ENCODE data around the gene MYH6. TPM values are rescaled to one million over a fixed set of nuclear protein-coding genes. Genes with fewer than 3 reads are reported as not detected.
A peak's percentile ranks its signal among the peaks of the same experiment; 100 is the strongest.
"Not testable (repeated sequence)": the region's sequence is repeated elsewhere in the genome, so short reads cannot be mapped to it uniquely, and the experiment has no call there.

The MYH6 gene
- total RNA-seq (2021; ENCODE audit: unreplicated experiment) (not detected), Bru-seq, nascent RNA (not detected), BruChase-seq, experiment 1, labeled RNA remaining after a 2-hour chase (not detected), BruChase-seq, experiment 2, labeled RNA remaining after a 6-hour chase (not detected)
- not detected for polyA plus RNA-seq (2012; ENCODE audit: insufficient read length)
- long read RNA-seq = 0 reads

- ChIA-PET POLR2A (no interaction called here), CTCF (no interaction called here)
- ATAC-seq (no peak), DNase-seq (ENCODE audit: low read depth, low spot score) (no peak)
- H3K36me3 ChIP-seq (ENCODE audit: control insufficient read depth, insufficient read depth, low read length) = no peaks in the 10 kb centered on the region
- H3K27ac ChIP-seq (ENCODE audit: low read length) = no peak within 1 kb of the TSS
- H3K4me3 ChIP-seq (ENCODE audit: low read depth in 2 of 2, low read length in 2 of 2) = no peak within 1 kb of the TSS
- H3K27me3 ChIP-seq (ENCODE audit: control insufficient read depth, insufficient read depth, low read length) = no peaks in the 10 kb centered on the region; the same call in 1 of the 2 replicates
- intact Hi-C loops (cut with micrococcal nuclease; ENCODE audit: unreplicated experiment) = no loop called here
- in situ Hi-C loops (cut with HindIII; ENCODE audit: low pct_unique_long_range_greater_than_20kb, low sequenced_read_pairs) = no loop called here
- TF ChIP-seq SIN3A (IDR thresholded peaks at IDR 0.05; ENCODE audit: borderline replicate concordance, insufficient read depth, low read depth, low read length) (no peak), POLR2AphosphoS5 (IDR thresholded peaks at IDR 0.05; ENCODE audit: low read depth, low read length) (no peak), REST (IDR thresholded peaks at IDR 0.05; ENCODE audit: insufficient read depth in 1 of 2, low read depth in 2 of 2, low read length in 1 of 2) (no peak), CTCF (IDR thresholded peaks at IDR 0.05) (no peak), TCF7L2 (IDR thresholded peaks at IDR 0.05; ENCODE audit: low read depth, low read length) (no peak)
- no peaks in the 10 kb centered on the region for H3K9me3 ChIP-seq (ENCODE audit: control insufficient read depth, insufficient read depth, low read depth, low read length)
- no peaks in the 10 kb centered on the region for H3K4me1 ChIP-seq (ENCODE audit: control insufficient read depth, insufficient read depth, low read length)
- no TSS peak for BruUV-seq (replicated peaks)
Observed at GRCh38 chr14:23407516-23408306, at the start of gene MYH6. Gene MYH6, minus strand, starts transcription at chr14:23408273. Its CDS starts 1,050 bp downstream, at chr14:23407223.

- in situ Hi-C loops (cut with HindIII; ENCODE audit: low pct_unique_long_range_greater_than_20kb, low sequenced_read_pairs); intact Hi-C loops (cut with micrococcal nuclease; ENCODE audit: unreplicated experiment); H3K27me3 ChIP-seq (ENCODE audit: control insufficient read depth, insufficient read depth, low read length); BruUV-seq (replicated peaks); H3K4me3 ChIP-seq (ENCODE audit: low read depth in 2 of 2, low read length in 2 of 2); H3K9me3 ChIP-seq (ENCODE audit: control insufficient read depth, insufficient read depth, low read depth, low read length); ATAC-seq; H3K27ac ChIP-seq (ENCODE audit: low read length); H3K36me3 ChIP-seq (ENCODE audit: control insufficient read depth, insufficient read depth, low read length); H3K4me1 ChIP-seq (ENCODE audit: control insufficient read depth, insufficient read depth, low read length); CTCF ChIA-PET; DNase-seq (ENCODE audit: low read depth, low spot score): not testable (repeated sequence)
- TF ChIP-seq CTCF (IDR thresholded peaks at IDR 0.05) = peak; percentile 35
- POLR2A ChIA-PET = interaction anchor here (0.6 kb wide), 1 partner anchor 143 kb away, joined by 5 read pairs; no protein-coding TSS in a partner anchor
Observed at GRCh38 chr14:23456883-23457586, 49.0 kb upstream of the MYH6 start.
